Glomerular endothelial cell (primary cell): Measurements from ENCODE around the gene SHROOM4. TPM values are rescaled to one million over a fixed set of nuclear protein-coding genes. Genes with fewer than 3 reads are reported as not detected.

ENCODE experiments used
- DNase-seq: peaks from one replicate; pipeline ENCODE4 v3.0.0-alpha.2; 2011; ENCODE audit warnings: low read depth, low spot score; ENCODE audit errors: extremely low read depth
- total RNA-seq: library from RNA; depleted of rRNA; stranded (reverse); fragments of >200 nt; gene quantifications from 2 replicates; pipeline ENCODE4 v1.2.3, GENCODE V29; 2015

Gene SHROOM4
- total RNA-seq, 1 donor from 2014 or later, result 48.9 TPM

GRCh38 chrX:50707955-50708699 lies 105.9 kb downstream of the SHROOM4 start:
- no peak for DNase-seq

GRCh38 chrX:50707405-50707804 lies 106.6 kb downstream of the SHROOM4 start:
- DNase-seq, result no peak

GRCh38 chrX:50705042-50705441 lies 109.0 kb downstream of the SHROOM4 start:
- DNase-seq, result no peak

- no peak for DNase-seq
These were observed 109.6 kb downstream of the SHROOM4 start for GRCh38 chrX:50704360-50704759.

GRCh38 chrX:50700921-50701320 lies 113.1 kb downstream of the SHROOM4 start:
- DNase-seq, result no peak

GRCh38 chrX:50698944-50699343 lies 115.0 kb downstream of the SHROOM4 start:
- DNase-seq, result no peak

GRCh38 chrX:50697691-50698090 lies 116.3 kb downstream of the SHROOM4 start:
- DNase-seq, result no peak

GRCh38 chrX:50691820-50692219 lies 122.2 kb downstream of the SHROOM4 start:
- DNase-seq, result no peak

- no peak for DNase-seq
These were observed 129.1 kb downstream of the SHROOM4 start for GRCh38 chrX:50684871-50685270.

GRCh38 chrX:50680990-50681389 lies 133.0 kb downstream of the SHROOM4 start:
- no peak for DNase-seq

GRCh38 chrX:50677789-50678188 lies 136.2 kb downstream of the SHROOM4 start:
- DNase-seq, result no peak

- no peak for DNase-seq
These were observed 142.3 kb downstream of the SHROOM4 start for GRCh38 chrX:50671661-50672060.

- DNase-seq, result no peak
These were observed 145.1 kb downstream of the SHROOM4 start for GRCh38 chrX:50668860-50669259.

GRCh38 chrX:50648156-50648555 lies 165.8 kb downstream of the SHROOM4 start:
- no peak for DNase-seq

- DNase-seq, result no peak
These were observed 169.5 kb downstream of the SHROOM4 start for GRCh38 chrX:50644496-50644895.

- DNase-seq, result peak; percentile 54
These were observed 170.4 kb downstream of the SHROOM4 start for GRCh38 chrX:50643525-50644137.

- no peak for DNase-seq
These were observed 175.9 kb downstream of the SHROOM4 start for GRCh38 chrX:50638123-50638522.

GRCh38 chrX:50635817-50636365 lies 178.1 kb downstream of the SHROOM4 start:
- no peak for DNase-seq

GRCh38 chrX:50635162-50635561 lies 178.8 kb downstream of the SHROOM4 start:
- no peak for DNase-seq

GRCh38 chrX:50629774-50630173 lies 184.2 kb downstream of the SHROOM4 start:
- no peak for DNase-seq

GRCh38 chrX:50627696-50628095 lies 186.3 kb downstream of the SHROOM4 start:
- DNase-seq, result no peak

GRCh38 chrX:50626432-50626831 lies 187.6 kb downstream of the SHROOM4 start:
- no peak for DNase-seq
